Thyroid gland (tissue), 4 donors: Measurements from ENCODE around the gene MYO5A.

ENCODE experiments used
- POLR2A ChIP-seq, 2 donors: fragments of 450-650 bp; IDR thresholded peaks; one replicate each; pipeline ENCODE4 v1.6.1; 2017; ENCODE audit warnings: antibody characterized with exemption in 2 of 2, mild to moderate bottlenecking in 2 of 2, moderate library complexity in 1 of 2
- TF ChIP-seq, protein P1 (sequence below), 6 experiments: fragments of 200-600 bp in 3 of 6; fragments of 450-650 bp in 3 of 6; sonication (generic) in 3 of 6; IDR thresholded peaks; one replicate each; pipeline ENCODE4 v1.5.1; 2016 to 2019; ENCODE audit warnings: antibody characterized with exemption in 6 of 6, mild to moderate bottlenecking in 2 of 6, inconsistent platforms in 1 of 6, moderate library complexity in 1 of 6

DNA sequence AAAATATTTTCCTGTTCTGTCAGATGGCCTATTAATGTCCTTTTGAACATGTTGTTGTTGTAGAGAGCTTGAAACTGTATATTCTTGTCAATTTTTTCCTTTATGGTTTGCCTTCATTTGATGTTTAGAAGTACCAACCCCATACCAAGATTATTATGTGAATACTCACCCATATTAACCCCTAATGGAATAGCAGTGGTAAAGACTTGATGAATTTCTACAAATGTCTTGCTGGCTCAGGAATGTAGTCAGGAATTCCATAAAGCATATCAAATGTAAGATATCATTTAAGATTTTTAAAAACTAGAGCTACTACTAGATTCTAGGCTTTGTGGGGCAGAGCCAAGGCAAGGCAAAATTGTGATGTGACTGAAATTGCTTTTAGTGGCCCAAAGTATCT, 30.0 kb downstream of the MYO5A start:
- TF ChIP-seq, protein P1, sequence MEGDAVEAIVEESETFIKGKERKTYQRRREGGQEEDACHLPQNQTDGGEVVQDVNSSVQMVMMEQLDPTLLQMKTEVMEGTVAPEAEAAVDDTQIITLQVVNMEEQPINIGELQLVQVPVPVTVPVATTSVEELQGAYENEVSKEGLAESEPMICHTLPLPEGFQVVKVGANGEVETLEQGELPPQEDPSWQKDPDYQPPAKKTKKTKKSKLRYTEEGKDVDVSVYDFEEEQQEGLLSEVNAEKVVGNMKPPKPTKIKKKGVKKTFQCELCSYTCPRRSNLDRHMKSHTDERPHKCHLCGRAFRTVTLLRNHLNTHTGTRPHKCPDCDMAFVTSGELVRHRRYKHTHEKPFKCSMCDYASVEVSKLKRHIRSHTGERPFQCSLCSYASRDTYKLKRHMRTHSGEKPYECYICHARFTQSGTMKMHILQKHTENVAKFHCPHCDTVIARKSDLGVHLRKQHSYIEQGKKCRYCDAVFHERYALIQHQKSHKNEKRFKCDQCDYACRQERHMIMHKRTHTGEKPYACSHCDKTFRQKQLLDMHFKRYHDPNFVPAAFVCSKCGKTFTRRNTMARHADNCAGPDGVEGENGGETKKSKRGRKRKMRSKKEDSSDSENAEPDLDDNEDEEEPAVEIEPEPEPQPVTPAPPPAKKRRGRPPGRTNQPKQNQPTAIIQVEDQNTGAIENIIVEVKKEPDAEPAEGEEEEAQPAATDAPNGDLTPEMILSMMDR (IDR thresholded peaks at IDR 0.05), result no peak
- no peak for TF ChIP-seq POLR2A (IDR thresholded peaks at IDR 0.05)
